Activated CD8-positive, alpha-beta memory T cell treated with anti-CD3 and anti-CD28 coated beads for 1 hour (primary cell): ENCODE measurements around the gene OGFOD2.

ENCODE experiments used
- DNase-seq, 2 donors: peaks; one replicate each; pipeline ENCODE4 v3.0.0-alpha.2; 2020; ENCODE audit warnings: low read depth in 1 of 2; ENCODE audit errors: extremely low read depth in 1 of 2

Gene OGFOD2

GRCh38 chr12:122951406-122951805 is 23.6 kb upstream of the OGFOD2 start:
- DNase-seq = no peak

GRCh38 chr12:122951979-122952892 is 22.8 kb upstream of the OGFOD2 start:
- DNase-seq = peak; percentile 46 to 57

- DNase-seq = no peak
Measured at GRCh38 chr12:122955156-122955555, 19.9 kb upstream of the OGFOD2 start.

GRCh38 chr12:122956035-122956434 is 19.0 kb upstream of the OGFOD2 start:
- DNase-seq = no peak

- DNase-seq = no peak
Measured at GRCh38 chr12:122958198-122958888, 16.7 kb upstream of the OGFOD2 start.

- DNase-seq = no peak
Measured at GRCh38 chr12:122959566-122960192, 15.4 kb upstream of the OGFOD2 start.

GRCh38 chr12:122960193-122960569 is 14.9 kb upstream of the OGFOD2 start:
- DNase-seq = no peak

- DNase-seq = no peak
Measured at GRCh38 chr12:122961531-122962329, 13.3 kb upstream of the OGFOD2 start.

GRCh38 chr12:122963941-122964265 is 11.1 kb upstream of the OGFOD2 start:
- no peak for DNase-seq

GRCh38 chr12:122964439-122965257 is 10.4 kb upstream of the OGFOD2 start:
- no peak for DNase-seq

- no peak for DNase-seq
Measured at GRCh38 chr12:122965321-122965751, 9.7 kb upstream of the OGFOD2 start.

- DNase-seq = peak; percentile 84 to 93
Measured at GRCh38 chr12:122965851-122966742, 8.9 kb upstream of the OGFOD2 start, which contains the start of gene ABCB9. ABCB9 (minus strand) TSS chr12:122966463; CDS start chr12:122960235, 6,228 bp downstream.

- DNase-seq = no peak
Measured at GRCh38 chr12:122966743-122967550, 8.1 kb upstream of the OGFOD2 start.

- no peak for DNase-seq
Measured at GRCh38 chr12:122968104-122968503, 6.9 kb upstream of the OGFOD2 start.

- no peak for DNase-seq
Measured at GRCh38 chr12:122969676-122970075, 5.4 kb upstream of the OGFOD2 start.

GRCh38 chr12:122974274-122974891 is 661 bp upstream of the OGFOD2 start:
- DNase-seq = peak; percentile 96 to 97

- no peak for DNase-seq
Measured at GRCh38 chr12:122975790-122976647, 975 bp downstream of the OGFOD2 start.
